Osteoblast (primary cell): ENCODE data around the gene ANXA2. TPM values are rescaled to one million over a fixed set of nuclear protein-coding genes. Genes with fewer than 3 reads are reported as not detected.

Experiments used
- DNase-seq: peaks from one replicate; pipeline ENCODE4 v3.0.0; 2011; ENCODE audit warnings: low spot score, mixed read lengths; ENCODE audit not compliant: insufficient read length; ENCODE audit errors: missing footprints
- H2AFZ ChIP-seq: 2 replicates; pipeline ENCODE4 v1.6.0; 2011; ENCODE audit warnings: mild to moderate bottlenecking, low read length
- H3K27ac ChIP-seq: 2 replicates; pipeline ENCODE4 v1.5.1; 2011; ENCODE audit warnings: mild to moderate bottlenecking, low read depth, low read length, moderate library complexity
- H3K27me3 ChIP-seq: 2 replicates; pipeline ENCODE4 v1.6.0; 2012; ENCODE audit warnings: mild to moderate bottlenecking, control low read depth, inconsistent platforms, low read length, moderate library complexity; ENCODE audit not compliant: insufficient read depth
- H3K36me3 ChIP-seq: 2 replicates; pipeline ENCODE4 v1.5.1; 2011; ENCODE audit warnings: mild to moderate bottlenecking, low read length, control low read depth, moderate library complexity; ENCODE audit not compliant: insufficient read depth
- H3K4me1 ChIP-seq: 2 replicates; pipeline ENCODE4 v1.5.1; 2011; ENCODE audit warnings: mild to moderate bottlenecking, low read length, control low read depth, moderate library complexity; ENCODE audit not compliant: insufficient read depth
- H3K4me2 ChIP-seq: 2 replicates; pipeline ENCODE4 v1.6.0; 2011; ENCODE audit warnings: mild to moderate bottlenecking, low read length; ENCODE audit not compliant: insufficient read depth
- H3K4me3 ChIP-seq: fragments of 200-600 bp; sonication (generic); 3 replicates; pipeline ENCODE4 v1.5.1; 2012; ENCODE audit warnings: mild to moderate bottlenecking, low read length, inconsistent platforms; ENCODE audit not compliant: insufficient read depth
- H3K79me2 ChIP-seq: 2 replicates; pipeline ENCODE4 v1.6.0; 2012; ENCODE audit warnings: mild to moderate bottlenecking, low read length, control low read depth, inconsistent platforms; ENCODE audit not compliant: insufficient read depth
- H3K9me3 ChIP-seq: 2 replicates; pipeline ENCODE4 v1.5.1; 2011; ENCODE audit warnings: low read depth, low read length, control low read depth
- H4K20me1 ChIP-seq: 2 replicates; pipeline ENCODE4 v1.6.0; 2012; ENCODE audit warnings: mild to moderate bottlenecking, low read length, control low read depth; ENCODE audit not compliant: insufficient read depth
- CTCF ChIP-seq: IDR thresholded peaks from 2 replicates; pipeline ENCODE4 v1.5.1; 2011; ENCODE audit warnings: mild to moderate bottlenecking, low read depth, low read length, moderate library complexity; ENCODE audit errors: extremely low read depth
- total RNA-seq: library from RNA; depleted of rRNA; stranded (reverse); fragments of >200 nt; gene quantifications from 2 replicates; pipeline ENCODE4 v1.2.3, GENCODE V29; 2012

ANXA2 gene
- total RNA-seq, 1 donor = 3,042 TPM

- Histone ChIP-seq H4K20me1 (peaks cover 50% of the 10 kb centered on the region), H3K4me2 (no peak overlapping the region), H3K27ac (no peak overlapping the region)
These were observed 51.7 kb downstream of the ANXA2 start for GRCh38 chr15:60346077-60346476.

GRCh38 chr15:60345598-60345997 lies 52.2 kb downstream of the ANXA2 start:
- Histone ChIP-seq H2AFZ (no peak overlapping the region), H3K27ac (no peak overlapping the region)
- TF ChIP-seq CTCF = no peak

More at GRCh38 chr15:60346077-60346476, 51.7 kb downstream of the ANXA2 start:
- peaks cover 66% of the 10 kb centered on the region for H3K36me3 ChIP-seq
- no peaks in the 10 kb centered on the region for H3K9me3 ChIP-seq
- no peaks in the 10 kb centered on the region for H3K27me3 ChIP-seq
- H3K4me3 ChIP-seq = no peak overlapping the region
- DNase-seq = peak; percentile 57
- peaks cover 6% of the 10 kb centered on the region for H3K79me2 ChIP-seq
- no peak for TF ChIP-seq CTCF
- peaks cover 5% of the 10 kb centered on the region for H3K4me1 ChIP-seq
- H2AFZ ChIP-seq = no peak overlapping the region

GRCh38 chr15:60344987-60345386 lies 52.8 kb downstream of the ANXA2 start:
- Histone ChIP-seq H4K20me1 (peaks cover 43% of the 10 kb centered on the region), H3K9me3 (no peaks in the 10 kb centered on the region), H3K4me2 (no peak overlapping the region), H3K4me3 (no peak overlapping the region), H3K36me3 (peaks cover 56% of the 10 kb centered on the region), H3K4me1 (peaks cover 5% of the 10 kb centered on the region), H3K79me2 (peaks cover 6% of the 10 kb centered on the region), H3K27me3 (no peaks in the 10 kb centered on the region), H2AFZ (no peak overlapping the region), H3K27ac (no peak overlapping the region)
- peak; percentile 68 for DNase-seq
- TF ChIP-seq CTCF = no peak

More at GRCh38 chr15:60345598-60345997, 52.2 kb downstream of the ANXA2 start:
- H3K27me3 ChIP-seq = no peaks in the 10 kb centered on the region
- no peak overlapping the region for H3K4me2 ChIP-seq
- H3K79me2 ChIP-seq = peaks cover 6% of the 10 kb centered on the region
- H3K36me3 ChIP-seq = peaks cover 61% of the 10 kb centered on the region
- peaks cover 47% of the 10 kb centered on the region for H4K20me1 ChIP-seq
- no peaks in the 10 kb centered on the region for H3K9me3 ChIP-seq
- peaks cover 5% of the 10 kb centered on the region for H3K4me1 ChIP-seq
- no peak overlapping the region for H3K4me3 ChIP-seq
- DNase-seq = no peak

GRCh38 chr15:60344461-60344860 lies 53.3 kb downstream of the ANXA2 start:
- TF ChIP-seq CTCF = no peak
- no peak overlapping the region for H3K4me3 ChIP-seq
- peaks cover 54% of the 10 kb centered on the region for H3K36me3 ChIP-seq
- no peaks in the 10 kb centered on the region for H3K9me3 ChIP-seq
- no peak overlapping the region for H3K4me2 ChIP-seq
- H4K20me1 ChIP-seq = peaks cover 42% of the 10 kb centered on the region
- no peak overlapping the region for H2AFZ ChIP-seq
- no peaks in the 10 kb centered on the region for H3K27me3 ChIP-seq
- peaks cover 5% of the 10 kb centered on the region for H3K4me1 ChIP-seq
- DNase-seq = no peak
- no peak overlapping the region for H3K27ac ChIP-seq
- peaks cover 6% of the 10 kb centered on the region for H3K79me2 ChIP-seq
